ENCODE measurements around the gene C4A.
A peak's percentile ranks its signal among the peaks of the same experiment; 100 is the strongest.
"Not testable (repeated sequence)": the region's sequence is repeated elsewhere in the genome, so short reads cannot be mapped to it uniquely, and the experiment has no call there.

C4A gene

GRCh38 chr6:31980998-31981397, 859 bp upstream of the C4A start:
- DNase-seq = not testable (repeated sequence)

- not testable (repeated sequence) for DNase-seq
Measured at GRCh38 chr6:31989363-31989762, 7.5 kb downstream of the C4A start.

GRCh38 chr6:31994421-31994820, 12.6 kb downstream of the C4A start:
- not testable (repeated sequence) for DNase-seq

GRCh38 chr6:31996385-31996784, 14.5 kb downstream of the C4A start:
- DNase-seq = not testable (repeated sequence)

- DNase-seq = not testable (repeated sequence)
Measured at GRCh38 chr6:32002546-32003268, 20.9 kb downstream of the C4A start.

GRCh38 chr6:32003301-32003700, 21.4 kb downstream of the C4A start:
- DNase-seq = not testable (repeated sequence)

- DNase-seq = not testable (repeated sequence)
Measured at GRCh38 chr6:32004393-32004792, 22.5 kb downstream of the C4A start.

GRCh38 chr6:32004864-32005537, 23.1 kb downstream of the C4A start:
- not testable (repeated sequence) for DNase-seq

GRCh38 chr6:32005538-32005880, 23.7 kb downstream of the C4A start:
- DNase-seq = peak; percentile 8

GRCh38 chr6:32005991-32006529, 24.2 kb downstream of the C4A start:
- DNase-seq = not testable (repeated sequence)

GRCh38 chr6:32007086-32007485, 25.2 kb downstream of the C4A start:
- DNase-seq = not testable (repeated sequence)

- not testable (repeated sequence) for DNase-seq
Measured at GRCh38 chr6:32008037-32008436, 26.2 kb downstream of the C4A start.

GRCh38 chr6:32008616-32009015, 26.8 kb downstream of the C4A start:
- DNase-seq = not testable (repeated sequence)

GRCh38 chr6:32009537-32009936, 27.7 kb downstream of the C4A start:
- not testable (repeated sequence) for DNase-seq

GRCh38 chr6:32010856-32011530, 29.1 kb downstream of the C4A start:
- not testable (repeated sequence) for DNase-seq

- not testable (repeated sequence) for DNase-seq
Measured at GRCh38 chr6:32012941-32013617, 31.2 kb downstream of the C4A start.

- not testable (repeated sequence) for DNase-seq
Measured at GRCh38 chr6:32013738-32014137, 31.9 kb downstream of the C4A start.

GRCh38 chr6:32014547-32014946, 32.7 kb downstream of the C4A start, which contains the start of gene C4B:
Gene C4B, plus strand, starts transcription at chr6:32014795. Its CDS starts 51 bp downstream, at chr6:32014846.
- DNase-seq = not testable (repeated sequence)

- not testable (repeated sequence) for DNase-seq
Measured at GRCh38 chr6:32022100-32022499, 40.2 kb downstream of the C4A start.

GRCh38 chr6:32028631-32029030, 46.8 kb downstream of the C4A start:
- DNase-seq = not testable (repeated sequence)

GRCh38 chr6:32029553-32029952, 47.7 kb downstream of the C4A start:
- not testable (repeated sequence) for DNase-seq

- DNase-seq = not testable (repeated sequence)
Measured at GRCh38 chr6:32035283-32036013, 53.6 kb downstream of the C4A start.

Data from hematopoietic multipotent progenitor cell treated with erythropoietin and hydrocortisone succinate and interleukin-3 and kit ligand, for 4 days (in vitro differentiated cells).